GM21367 (cell line): ENCODE measurements around the gene HUS1.
"Not testable (repeated sequence)": the region's sequence is repeated elsewhere in the genome, so short reads cannot be mapped to it uniquely, and the experiment has no call there.

ENCODE experiments used
- ATAC-seq: cut with Tn5 transposase; IDR thresholded peaks from one replicate; pipeline ENCODE4 v1.9.1; 2021; ENCODE audit not compliant: unreplicated experiment

Gene HUS1

DNA sequence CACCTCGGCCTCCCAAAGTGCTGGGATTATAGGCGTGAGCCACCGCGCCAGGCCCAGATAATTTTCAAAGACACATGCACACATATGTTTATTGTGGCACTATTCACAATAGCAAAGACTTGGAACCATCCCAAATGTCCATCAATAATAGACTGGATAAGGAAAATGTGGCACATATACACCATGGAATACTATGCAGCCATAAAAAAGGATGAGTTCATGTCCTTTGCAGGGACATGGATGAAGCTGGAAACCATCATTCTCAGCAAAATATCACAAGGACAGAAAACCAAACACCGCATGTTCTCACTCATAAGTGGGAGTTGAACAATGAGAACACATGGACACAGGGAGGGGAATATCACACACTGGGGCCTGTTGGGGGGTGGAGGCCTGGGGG lies 1.2 kb upstream of the HUS1 start:
- ATAC-seq, result not testable (repeated sequence)

- no peak for ATAC-seq
Measured at GRCh38 chr7:47979832-47980181, 392 bp upstream of the HUS1 start.

DNA sequence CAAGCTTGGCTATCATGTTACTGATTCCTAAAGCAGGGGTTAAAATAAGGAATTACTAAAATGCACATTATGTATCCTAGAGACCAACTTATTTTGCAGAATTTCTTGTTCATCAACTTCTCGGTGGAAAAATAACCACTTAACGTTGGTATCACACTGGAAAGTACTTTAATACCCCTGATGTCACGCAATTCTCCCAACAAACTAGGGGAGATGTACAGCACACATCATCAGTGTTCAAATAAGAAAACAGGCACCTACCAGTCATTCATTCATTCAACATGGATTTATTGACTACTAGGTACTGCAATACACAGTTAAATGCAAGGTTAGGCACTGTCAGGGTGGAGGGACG lies 648 bp downstream of the HUS1 start:
- no peak for ATAC-seq

DNA sequence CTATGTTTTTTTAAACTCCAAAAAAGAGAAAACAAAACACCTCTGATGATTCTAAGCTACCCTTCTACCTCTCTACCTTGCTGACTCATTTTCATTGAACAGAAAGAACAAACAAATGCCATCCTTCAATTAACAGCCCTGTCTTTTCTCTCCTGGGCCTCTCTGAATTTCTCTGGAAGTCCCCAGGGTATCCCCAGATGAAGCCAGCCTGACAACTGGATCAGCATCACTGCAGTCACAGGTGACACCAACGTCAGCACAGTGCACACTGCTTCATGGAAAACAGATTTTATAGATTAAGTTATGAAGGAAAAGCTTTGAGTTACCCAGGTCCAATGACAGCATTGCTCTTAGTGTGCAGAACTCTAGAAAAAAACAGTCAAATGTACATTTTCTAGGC lies 5.7 kb downstream of the HUS1 start:
- ATAC-seq, result no peak

DNA sequence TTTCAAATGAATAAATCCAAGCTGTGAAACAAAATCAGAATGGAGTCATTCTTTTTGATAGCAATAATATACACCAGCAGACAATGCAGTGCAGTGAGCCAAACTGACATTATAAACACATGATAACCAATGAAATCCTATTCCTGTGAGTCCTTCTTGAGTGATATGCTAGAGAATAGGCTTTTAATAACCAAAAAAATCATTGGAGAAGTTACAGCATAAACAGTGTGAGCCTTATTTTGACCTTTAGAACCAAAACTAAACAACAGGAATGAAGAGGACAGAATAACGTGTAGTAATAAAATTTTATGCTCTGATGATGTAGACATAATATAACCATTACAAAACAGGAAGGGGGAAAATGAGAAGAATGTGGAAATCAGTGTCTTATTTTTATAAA lies 8.7 kb downstream of the HUS1 start:
- no peak for ATAC-seq

GRCh38 chr7:47968847-47969774 lies 10.3 kb downstream of the HUS1 start:
- peak; percentile 72 for ATAC-seq

DNA sequence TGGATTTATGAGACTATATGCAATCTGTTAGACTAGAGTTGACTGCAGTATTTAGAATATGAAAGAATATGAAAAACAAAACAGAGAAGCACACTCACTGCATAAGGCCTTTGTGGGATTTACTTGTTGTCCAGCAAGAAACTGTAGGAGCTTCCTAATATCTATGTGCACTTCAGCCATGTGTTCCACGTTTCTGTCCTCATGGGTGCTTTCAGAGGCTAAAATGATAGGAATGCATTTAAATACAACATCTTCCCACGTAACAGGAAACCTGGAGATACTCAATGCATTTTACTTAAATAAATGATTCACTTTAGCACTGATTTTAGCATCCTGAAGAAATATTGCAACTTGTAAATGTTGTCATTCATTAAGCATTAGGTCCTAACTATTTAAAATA lies 11.7 kb downstream of the HUS1 start:
- ATAC-seq, result no peak

- ATAC-seq, result no peak
Measured at GRCh38 chr7:47967123-47967522, 12.3 kb downstream of the HUS1 start.

DNA sequence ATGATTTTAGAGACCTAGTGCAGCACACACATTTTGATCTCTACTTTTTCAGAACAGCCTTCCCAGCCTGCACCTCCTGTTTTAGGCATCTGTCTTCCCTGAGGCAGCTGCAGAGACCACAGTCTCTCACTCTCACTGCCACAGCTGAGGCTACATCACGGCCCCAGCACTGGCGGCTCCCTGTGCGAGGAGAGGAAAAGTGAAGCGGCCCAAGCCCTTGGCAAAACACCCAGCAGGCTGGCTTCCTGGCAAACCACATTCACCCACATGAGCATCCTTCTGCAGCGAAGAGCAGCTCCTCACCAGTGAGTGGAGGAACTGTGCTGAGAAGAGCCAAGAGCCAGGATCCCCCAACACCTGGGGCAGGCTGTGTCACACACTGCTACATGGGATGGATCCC lies 14.0 kb downstream of the HUS1 start:
- no peak for ATAC-seq

- ATAC-seq, result no peak
Measured at GRCh38 chr7:47962262-47962661, 17.2 kb downstream of the HUS1 start.

GRCh38 chr7:47957156-47957555 lies 22.3 kb downstream of the HUS1 start:
- ATAC-seq, result no peak

GRCh38 chr7:47956220-47956619 lies 23.2 kb downstream of the HUS1 start:
- ATAC-seq, result no peak

- no peak for ATAC-seq
Measured at GRCh38 chr7:47954231-47954911, 25.0 kb downstream of the HUS1 start.

- ATAC-seq, result no peak
Measured at GRCh38 chr7:47953822-47954221, 25.6 kb downstream of the HUS1 start.

- no peak for ATAC-seq
Measured at GRCh38 chr7:47952224-47952623, 27.2 kb downstream of the HUS1 start.

- ATAC-seq, result no peak
Measured at GRCh38 chr7:47951374-47951773, 28.0 kb downstream of the HUS1 start.

DNA sequence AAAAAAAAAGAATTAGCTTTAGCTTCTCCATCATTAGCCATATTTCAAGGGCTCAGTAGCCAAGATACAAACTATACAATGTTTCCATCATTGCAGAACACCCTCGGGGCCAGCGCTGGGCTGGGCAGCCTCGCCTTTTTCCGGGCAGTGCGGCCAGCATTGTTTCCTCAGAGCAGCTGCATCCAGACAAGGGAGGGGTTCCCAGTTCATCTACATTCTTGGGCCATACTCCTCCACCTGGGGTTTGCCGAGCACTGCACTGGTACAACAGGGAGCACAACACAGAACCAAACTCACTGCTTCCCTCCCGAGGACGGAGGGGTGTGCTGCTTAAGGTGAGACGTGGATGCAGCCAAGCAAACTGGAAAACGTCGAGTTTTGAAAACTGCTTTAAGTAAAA lies 28.7 kb downstream of the HUS1 start:
- ATAC-seq, result no peak

GRCh38 chr7:47949703-47950102 lies 29.7 kb downstream of the HUS1 start:
- no peak for ATAC-seq

GRCh38 chr7:47948141-47948790 lies 31.1 kb downstream of the HUS1 start, which contains the start of gene PKD1L1:
Gene PKD1L1 (minus strand): TSS chr7:47948466. CDS start chr7:47948440, 26 bp downstream.
- no peak for ATAC-seq

- ATAC-seq, result no peak
Measured at GRCh38 chr7:47947355-47947749, 32.1 kb downstream of the HUS1 start.

- no peak for ATAC-seq
Measured at GRCh38 chr7:47946581-47947354, 32.6 kb downstream of the HUS1 start.
